ENCODE results near the gene KLRC4.

DNA sequence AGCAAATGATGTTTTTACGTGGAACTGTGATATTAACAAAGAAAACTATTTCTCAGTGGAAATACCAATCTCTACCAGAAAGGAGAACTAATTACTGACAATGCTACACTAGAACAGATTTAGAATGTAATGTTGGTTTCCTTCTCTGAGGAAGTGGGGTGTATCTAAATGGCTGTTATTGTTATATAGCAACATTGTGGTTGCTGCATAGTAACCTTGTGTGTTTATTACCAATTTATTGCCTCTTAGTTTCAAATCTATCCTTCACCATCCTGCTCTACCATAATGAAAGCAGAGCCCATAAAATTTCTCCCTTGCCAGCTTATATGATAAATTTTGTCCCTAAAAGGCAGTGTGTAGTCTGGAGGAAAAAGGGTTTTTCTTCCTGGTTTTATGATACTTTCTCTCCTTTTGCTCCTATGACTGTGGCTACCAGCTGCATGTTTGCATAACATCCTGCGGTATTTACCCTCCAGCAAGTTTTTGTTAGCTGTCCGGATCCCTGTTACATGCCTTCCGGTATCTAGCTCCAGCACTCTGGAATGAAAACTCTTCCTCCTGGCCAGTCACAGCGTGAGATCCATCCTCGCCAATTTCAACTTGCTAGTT lies 14.1 kb downstream of the KLRC4 start:
- TF ChIP-seq CTCF (IDR thresholded peaks at IDR 0.05; ENCODE audit: control extremely low read depth in 1 of 3, insufficient read depth in 1 of 3, low read depth in 1 of 3, low read length in 3 of 3) (no peak), EP300 (IDR thresholded peaks at IDR 0.05; ENCODE audit: borderline replicate concordance in 1 of 2, low read depth in 2 of 2, low read length in 2 of 2) (no peak), SP1 (IDR thresholded peaks at IDR 0.05; ENCODE audit: low read depth, low read length) (no peak), RAD21 (IDR thresholded peaks at IDR 0.05 in 1 of 2, conservative IDR thresholded peaks at IDR 0.05 in 1 of 2; ENCODE audit: low read depth in 2 of 2, low read length in 2 of 2) (no peak)

Measured in H1 (cell line).